NCI-H446 treated with DMSO at 0.1 percent for 48 hours (cell line): ENCODE data around the gene CCDC122.

Source experiments
- DNase-seq: peaks from one replicate; lab custom pipeline; 2025; lab: John Stamatoyannopoulos, UW

CCDC122 gene

GRCh38 chr13:43802511-43802910, 77.0 kb downstream of the CCDC122 start:
- no peak for DNase-seq

- no peak for DNase-seq
Observed at GRCh38 chr13:43800828-43801227, 78.7 kb downstream of the CCDC122 start.

GRCh38 chr13:43799191-43799590, 80.3 kb downstream of the CCDC122 start:
- DNase-seq = no peak

DNA sequence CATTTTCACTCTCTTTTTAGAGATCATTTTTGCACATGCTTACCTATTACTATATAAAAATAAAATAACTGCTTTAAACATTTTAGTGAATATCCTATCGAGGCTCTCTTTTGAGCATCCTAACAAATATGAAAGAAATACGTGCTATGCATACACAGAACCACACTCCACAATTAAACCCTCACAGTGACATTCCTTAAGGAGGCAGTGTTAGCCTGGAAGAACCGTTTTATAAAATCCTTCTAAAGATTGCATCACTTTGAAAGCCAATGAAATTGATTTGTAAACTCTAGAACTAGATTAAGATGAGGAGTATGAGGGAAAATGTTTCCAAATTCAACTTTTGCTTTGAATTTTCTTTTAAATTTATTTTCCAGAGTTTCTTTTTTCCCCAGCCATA, 81.7 kb downstream of the CCDC122 start:
- DNase-seq = no peak

DNA sequence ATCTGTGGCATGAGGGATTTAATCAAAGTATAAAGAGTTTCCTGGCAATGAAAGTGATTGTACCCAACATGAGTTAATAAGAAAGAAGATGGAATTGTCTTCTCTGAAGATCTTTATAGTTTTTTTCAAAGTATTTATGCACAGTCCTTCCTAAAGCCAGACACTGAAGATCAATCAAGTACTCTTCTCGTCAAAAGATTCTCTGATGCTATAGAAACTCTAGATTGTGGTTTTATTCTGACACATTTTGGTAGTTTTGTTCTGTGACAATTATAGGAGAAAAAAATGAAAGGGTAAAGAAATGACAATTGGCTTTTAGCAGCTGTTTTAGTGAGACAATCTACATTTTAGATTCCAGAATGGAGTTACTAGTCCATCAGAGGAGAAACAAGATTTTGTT, 82.4 kb downstream of the CCDC122 start:
- no peak for DNase-seq

GRCh38 chr13:43794416-43794815, 85.1 kb downstream of the CCDC122 start:
- no peak for DNase-seq

GRCh38 chr13:43792076-43792881, 87.3 kb downstream of the CCDC122 start:
- DNase-seq = no peak

DNA sequence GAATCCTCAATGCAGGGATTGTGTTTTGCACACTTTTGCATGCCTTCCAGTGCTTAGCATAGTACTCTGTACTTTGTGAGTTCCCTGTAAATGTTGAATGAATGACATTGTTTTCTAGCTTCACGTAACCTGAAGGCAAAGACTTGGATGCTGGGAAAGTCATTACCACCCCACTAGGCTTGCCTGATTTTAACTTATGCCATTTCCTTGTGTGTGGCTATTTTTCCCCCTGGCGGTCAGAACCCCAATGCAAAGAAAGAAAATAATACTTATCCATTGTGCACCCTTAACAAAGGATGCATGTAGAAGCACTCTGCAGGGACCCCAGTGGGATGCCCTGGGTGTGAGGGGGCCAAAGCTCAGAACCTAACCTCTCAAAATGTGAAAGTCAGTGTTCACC, 91.5 kb downstream of the CCDC122 start:
- DNase-seq = peak; percentile 62

GRCh38 chr13:43787518-43787891, 92.0 kb downstream of the CCDC122 start:
- no peak for DNase-seq

DNA sequence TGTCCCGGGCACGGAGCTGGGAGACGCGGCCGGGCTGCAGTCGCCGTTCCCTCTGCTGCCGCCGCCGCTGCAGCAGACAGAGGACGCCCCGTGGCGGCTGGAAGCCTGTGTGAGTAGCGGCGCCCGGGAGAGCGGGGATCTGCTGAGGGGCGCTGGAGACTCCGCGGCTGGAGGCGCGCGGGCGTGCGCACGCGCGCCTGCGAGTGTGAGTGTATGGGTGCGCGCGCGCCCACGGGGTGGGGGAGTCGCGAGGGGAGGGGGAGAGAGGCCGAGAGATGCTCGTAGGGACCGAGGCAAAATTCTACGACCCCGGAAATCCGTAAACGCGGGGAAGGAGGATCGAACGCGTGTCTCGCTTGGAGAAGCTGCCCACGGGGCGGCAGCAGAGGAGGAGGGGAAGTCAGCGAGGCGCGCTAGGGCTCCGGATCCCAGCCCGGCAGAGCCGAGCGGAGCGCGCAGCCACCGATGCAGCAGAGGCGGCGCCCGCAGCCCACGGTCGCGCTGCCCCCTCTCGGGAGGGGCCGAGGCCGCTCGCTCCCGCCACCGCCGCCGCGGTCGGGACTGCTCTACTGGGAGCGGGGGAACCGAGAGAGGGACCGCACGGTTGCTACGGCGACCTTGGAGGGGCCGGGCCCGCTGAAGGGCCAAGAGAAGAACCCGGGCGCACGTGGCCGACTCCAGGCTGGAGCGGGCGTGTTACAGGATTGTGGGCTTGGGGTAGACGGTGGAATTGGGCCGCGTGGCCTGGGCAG, 92.6 kb downstream of the CCDC122 start, which contains the start of gene ENOX1:
TSS of gene ENOX1 (minus strand) at position 207 of the 752 bp plus-strand sequence.
- peak; percentile 76 for DNase-seq

GRCh38 chr13:43786472-43786765, 93.1 kb downstream of the CCDC122 start:
- no peak for DNase-seq
